ENCODE data around the gene MICAL2. TPM values are rescaled to one million over a fixed set of nuclear protein-coding genes. Genes with fewer than 3 reads are reported as not detected.

The MICAL2 gene
- total and polyA plus RNA-seq, 2 of the 13 experiments (the other 11 are each of a cell fraction or from before 2014, with no cell fraction given), result 0.78 to 1.1 TPM

GRCh38 chr11:12240677-12241076 lies 130.3 kb downstream of the MICAL2 start (continued):
- TF ChIP-seq ARID3A (IDR thresholded peaks at IDR 0.05; ENCODE audit: low read depth, low read length) (no peak), IKZF4 (CRISPR knock-in tag; IDR thresholded peaks at IDR 0.05; ENCODE audit: borderline replicate concordance, low read depth, not compliant biosample characterization) (no peak), KIAA2018 (CRISPR knock-in tag; IDR thresholded peaks at IDR 0.05; ENCODE audit: borderline replicate concordance) (no peak), CREBL2 (CRISPR knock-in tag; IDR thresholded peaks at IDR 0.05; ENCODE audit: borderline replicate concordance) (no peak)
